Measurements from ENCODE around the gene HPDL.

GRCh38 chr1:45344499-45344898 lies 17.8 kb downstream of the HPDL start:
- no peak for TF ChIP-seq CTCF (IDR thresholded peaks at IDR 0.05)
- no peak for TF ChIP-seq EZH2phosphoT487 (IDR thresholded peaks at IDR 0.05)
- no peak for TF ChIP-seq EZH2 (IDR thresholded peaks at IDR 0.05)

Measured in neural progenitor cell (in vitro differentiated cells).